ENCODE results near the gene PAX6. TPM values are rescaled to one million over a fixed set of nuclear protein-coding genes. Genes with fewer than 3 reads are reported as not detected.

PAX6 gene
- total RNA-seq, 1 experiment from 2014 or later = 3.3 TPM

DNA sequence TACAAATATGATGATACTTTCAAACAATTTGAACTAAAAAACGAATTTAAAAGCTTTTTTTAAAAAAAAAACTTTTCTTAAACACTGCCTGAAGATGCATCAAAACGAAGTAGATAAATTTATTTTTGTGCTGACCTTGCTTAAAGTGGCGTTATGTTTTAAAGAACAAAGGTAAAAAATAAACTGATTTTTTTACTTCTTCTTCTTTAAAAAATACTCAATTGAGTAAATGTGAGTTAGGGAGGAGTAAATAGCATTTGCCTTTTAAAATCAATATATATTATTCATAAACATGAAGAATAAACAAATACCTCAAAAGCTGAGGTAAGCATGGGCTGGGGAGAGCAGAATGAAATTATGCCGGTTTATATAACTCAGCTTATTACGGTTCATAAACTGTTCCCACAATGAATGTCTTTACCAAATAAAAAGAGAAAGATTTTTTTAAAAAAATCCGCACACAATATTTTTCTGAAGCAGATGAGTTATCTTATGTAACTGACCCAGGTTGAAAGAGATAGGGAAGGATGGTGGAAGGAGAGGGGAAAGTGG, 9.0 kb downstream of the PAX6 start:
- no peak for DNase-seq (ENCODE audit: low spot score)
- H3K9me3 Mint-ChIP-seq = no peaks in the 10 kb centered on the region
- no peak overlapping the region for H3K27ac Mint-ChIP-seq
- TF ChIP-seq HMGA2 (CRISPR knock-in tag; IDR thresholded peaks at IDR 0.05) (no peak), EMX1 (CRISPR knock-in tag; IDR thresholded peaks at IDR 0.05) (no peak), ZNF416 (CRISPR knock-in tag; IDR thresholded peaks at IDR 0.05) (no peak), SMAD4 (CRISPR knock-in tag; IDR thresholded peaks at IDR 0.05) (no peak), STAT6 (CRISPR knock-in tag; conservative IDR thresholded peaks at IDR 0.05; ENCODE audit: low read depth) (no peak), TEAD4 (CRISPR knock-in tag; IDR thresholded peaks at IDR 0.05) (no peak), MYBL2 (CRISPR knock-in tag; IDR thresholded peaks at IDR 0.05) (no peak), HMGXB4 (CRISPR knock-in tag; IDR thresholded peaks at IDR 0.05) (no peak), CDX4 (CRISPR knock-in tag; IDR thresholded peaks at IDR 0.05; ENCODE audit: borderline replicate concordance) (no peak), ELF4 (CRISPR knock-in tag; IDR thresholded peaks at IDR 0.05; ENCODE audit: low read depth) (no peak), ZNF396 (CRISPR knock-in tag; IDR thresholded peaks at IDR 0.05; ENCODE audit: borderline replicate concordance) (no peak)
- H3K4me3 Mint-ChIP-seq = no peak overlapping the region
- CTCF ChIA-PET = interaction anchor here (1.0 kb wide), 1 partner anchor 18 kb away, joined by 5 read pairs; no protein-coding TSS in a partner anchor
- POLR2A ChIA-PET = no interaction called here
- H3K36me3 Mint-ChIP-seq = no peaks in the 10 kb centered on the region
- H3K4me1 Mint-ChIP-seq = peaks cover 69% of the 10 kb centered on the region
- ATAC-seq = no peak
- H3K27me3 Mint-ChIP-seq (ENCODE audit: low read depth) = peaks cover 100% of the 10 kb centered on the region

DNA sequence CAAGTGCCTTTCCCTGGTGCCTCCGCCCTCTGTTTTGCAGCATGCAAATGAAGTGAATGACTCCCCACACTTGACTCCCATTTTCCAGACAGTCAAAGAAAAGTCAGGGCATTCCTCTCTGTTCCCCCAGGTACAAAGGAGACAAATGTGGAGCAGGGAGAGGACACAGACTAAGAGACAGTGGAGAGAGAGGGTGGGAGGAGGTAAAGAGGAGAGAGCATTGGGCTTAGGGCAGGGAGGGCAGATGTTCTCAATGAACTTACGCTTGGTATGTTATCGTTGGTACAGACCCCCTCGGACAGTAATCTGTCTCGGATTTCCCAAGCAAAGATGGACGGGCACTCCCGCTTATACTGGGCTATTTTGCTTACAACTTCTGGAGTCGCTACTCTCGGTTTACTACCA, 9.8 kb downstream of the PAX6 start:
- DNase-seq (ENCODE audit: low spot score) = no peak
- no peak for ATAC-seq
- H3K4me3 Mint-ChIP-seq = no peak overlapping the region
- ChIA-PET CTCF (no interaction called here), POLR2A (no interaction called here)
- H3K36me3 Mint-ChIP-seq = no peaks in the 10 kb centered on the region
- H3K9me3 Mint-ChIP-seq = no peaks in the 10 kb centered on the region
- H3K27ac Mint-ChIP-seq = no peak overlapping the region
- H3K4me1 Mint-ChIP-seq = peaks cover 67% of the 10 kb centered on the region
- H3K27me3 Mint-ChIP-seq (ENCODE audit: low read depth) = peaks cover 100% of the 10 kb centered on the region
- TF ChIP-seq ATF6 (CRISPR knock-in tag; IDR thresholded peaks at IDR 0.05) (no peak), ZNF671 (CRISPR knock-in tag; IDR thresholded peaks at IDR 0.05) (no peak), SP1 (CRISPR knock-in tag; conservative IDR thresholded peaks at IDR 0.05) (no peak), FOXP4 (CRISPR knock-in tag; IDR thresholded peaks at IDR 0.05) (no peak), ZBTB21 (CRISPR knock-in tag; IDR thresholded peaks at IDR 0.05; ENCODE audit: borderline replicate concordance) (no peak), JUN (CRISPR knock-in tag; IDR thresholded peaks at IDR 0.05) (no peak), NFATC4 (CRISPR knock-in tag; IDR thresholded peaks at IDR 0.05) (no peak), ZNF396 (CRISPR knock-in tag; IDR thresholded peaks at IDR 0.05; ENCODE audit: borderline replicate concordance) (no peak), SOX15 (CRISPR knock-in tag; IDR thresholded peaks at IDR 0.05) (no peak), ZNF219 (CRISPR knock-in tag; IDR thresholded peaks at IDR 0.05; ENCODE audit: borderline replicate concordance) (no peak), SMAD4 (CRISPR knock-in tag; IDR thresholded peaks at IDR 0.05) (no peak), ZNF317 (CRISPR knock-in tag; IDR thresholded peaks at IDR 0.05; ENCODE audit: borderline replicate concordance, low read depth) (no peak), GRHL2 (CRISPR knock-in tag; IDR thresholded peaks at IDR 0.05; ENCODE audit: insufficient replicate concordance, severe bottlenecking) (no peak)
- TF ChIP-seq, protein P1, sequence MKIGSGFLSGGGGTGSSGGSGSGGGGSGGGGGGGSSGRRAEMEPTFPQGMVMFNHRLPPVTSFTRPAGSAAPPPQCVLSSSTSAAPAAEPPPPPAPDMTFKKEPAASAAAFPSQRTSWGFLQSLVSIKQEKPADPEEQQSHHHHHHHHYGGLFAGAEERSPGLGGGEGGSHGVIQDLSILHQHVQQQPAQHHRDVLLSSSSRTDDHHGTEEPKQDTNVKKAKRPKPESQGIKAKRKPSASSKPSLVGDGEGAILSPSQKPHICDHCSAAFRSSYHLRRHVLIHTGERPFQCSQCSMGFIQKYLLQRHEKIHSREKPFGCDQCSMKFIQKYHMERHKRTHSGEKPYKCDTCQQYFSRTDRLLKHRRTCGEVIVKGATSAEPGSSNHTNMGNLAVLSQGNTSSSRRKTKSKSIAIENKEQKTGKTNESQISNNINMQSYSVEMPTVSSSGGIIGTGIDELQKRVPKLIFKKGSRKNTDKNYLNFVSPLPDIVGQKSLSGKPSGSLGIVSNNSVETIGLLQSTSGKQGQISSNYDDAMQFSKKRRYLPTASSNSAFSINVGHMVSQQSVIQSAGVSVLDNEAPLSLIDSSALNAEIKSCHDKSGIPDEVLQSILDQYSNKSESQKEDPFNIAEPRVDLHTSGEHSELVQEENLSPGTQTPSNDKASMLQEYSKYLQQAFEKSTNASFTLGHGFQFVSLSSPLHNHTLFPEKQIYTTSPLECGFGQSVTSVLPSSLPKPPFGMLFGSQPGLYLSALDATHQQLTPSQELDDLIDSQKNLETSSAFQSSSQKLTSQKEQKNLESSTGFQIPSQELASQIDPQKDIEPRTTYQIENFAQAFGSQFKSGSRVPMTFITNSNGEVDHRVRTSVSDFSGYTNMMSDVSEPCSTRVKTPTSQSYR (CRISPR knock-in tag; IDR thresholded peaks at IDR 0.05) = no peak

Measured in WTC11 (cell line).